Stimulated activated CD4-positive, alpha-beta T cell treated with anti-CD3 and anti-CD28 coated beads, Interleukin-4, amount 100 ng/mL, for 48 hours (primary cell): Measurements from ENCODE around the gene NDUFA13.
"Not testable (repeated sequence)": the region's sequence is repeated elsewhere in the genome, so short reads cannot be mapped to it uniquely, and the experiment has no call there.

Source experiments
- DNase-seq, 2 donors: peaks; one replicate each; pipeline ENCODE4 v3.0.0-alpha.2; 2020; ENCODE audit warnings: low read depth in 2 of 2

NDUFA13 gene

GRCh38 chr19:19515642-19516519 is at the start of gene NDUFA13:
NDUFA13 (plus strand) TSS chr19:19516225; CDS start chr19:19516239, 14 bp downstream.
- peak; percentile 87 to 95 for DNase-seq

- DNase-seq: no peak
These were observed 47.5 kb upstream of the NDUFA13 start for GRCh38 chr19:19468424-19469050.

- no peak for DNase-seq
These were observed 45.4 kb upstream of the NDUFA13 start for GRCh38 chr19:19470579-19470978.

- no peak for DNase-seq
These were observed 44.3 kb upstream of the NDUFA13 start for GRCh38 chr19:19471682-19472081.

GRCh38 chr19:19472106-19472505 is 43.9 kb upstream of the NDUFA13 start:
- DNase-seq: not testable (repeated sequence)

- no peak for DNase-seq
These were observed 40.8 kb upstream of the NDUFA13 start for GRCh38 chr19:19475015-19475765.

GRCh38 chr19:19475849-19476828 is 39.9 kb upstream of the NDUFA13 start:
- no peak for DNase-seq

- DNase-seq: no peak
These were observed 38.2 kb upstream of the NDUFA13 start for GRCh38 chr19:19477705-19478383.

- no peak for DNase-seq
These were observed 35.3 kb upstream of the NDUFA13 start for GRCh38 chr19:19480688-19481087.

GRCh38 chr19:19482809-19483596 is 33.0 kb upstream of the NDUFA13 start:
- no peak for DNase-seq

GRCh38 chr19:19485161-19485997 is 30.6 kb upstream of the NDUFA13 start:
- no peak for DNase-seq

GRCh38 chr19:19485998-19486290 is 30.1 kb upstream of the NDUFA13 start:
- DNase-seq: no peak

- DNase-seq: no peak
These were observed 29.5 kb upstream of the NDUFA13 start for GRCh38 chr19:19486343-19487076.

GRCh38 chr19:19487077-19487949 is 28.7 kb upstream of the NDUFA13 start:
- DNase-seq: no peak

- DNase-seq: no peak
These were observed 27.8 kb upstream of the NDUFA13 start for GRCh38 chr19:19487950-19488874.
